HepG2 (cell line): ENCODE measurements around the gene SLC2A6. TPM values are rescaled to one million over a fixed set of nuclear protein-coding genes. Genes with fewer than 3 reads are reported as not detected.

Experiments
- ATRX ChIP-seq: sonication (generic); formaldehyde crosslinking; IDR thresholded peaks from 2 replicates; pipeline ENCODE4 v1.4.0; 2020; ENCODE audit warnings: missing genetic modification reagents, borderline replicate concordance
- DNMT1 ChIP-seq: sonication (generic); formaldehyde crosslinking; IDR thresholded peaks from 2 replicates; pipeline ENCODE4 v1.5.1; 2020; ENCODE audit warnings: mild to moderate bottlenecking, missing genetic modification reagents
- HMGA1 ChIP-seq: sonication (generic); formaldehyde crosslinking; conservative IDR thresholded peaks from 2 replicates; pipeline ENCODE4 v1.4.0; 2020; ENCODE audit warnings: missing genetic modification reagents
- JUND ChIP-seq: sonication (generic); formaldehyde crosslinking; IDR thresholded peaks from 2 replicates; pipeline ENCODE4 v1.8.0; 2022; ENCODE audit warnings: mild to moderate bottlenecking, missing genetic modification reagents
- LCORL ChIP-seq, 2 experiments: fragments of 450-650 bp in 1 of 2; sonication (generic) in 1 of 2; formaldehyde crosslinking in 1 of 2; IDR thresholded peaks; 2 replicates each; pipeline versions ENCODE4 v1.5.0 to v1.6.1; 2017 to 2020; ENCODE audit warnings: antibody characterized with exemption in 1 of 2, missing genetic modification reagents in 1 of 2
- MAZ ChIP-seq, 2 experiments: sonication (generic) in 1 of 2; formaldehyde crosslinking in 1 of 2; IDR thresholded peaks; 2 replicates each; pipeline versions ENCODE4 v1.5.0 to v1.6.1; 2012 to 2020; ENCODE audit warnings: low read depth in 2 of 2, mild to moderate bottlenecking in 2 of 2, borderline replicate concordance in 1 of 2, improper control_type of control experiment in 1 of 2, low read length in 1 of 2, missing genetic modification reagents in 1 of 2, moderate library complexity in 1 of 2
- MED1 ChIP-seq: sonication (generic); formaldehyde crosslinking; IDR thresholded peaks from 2 replicates; pipeline ENCODE4 v1.4.0; 2020; ENCODE audit warnings: missing genetic modification reagents
- MTA3 ChIP-seq: sonication (generic); formaldehyde crosslinking; IDR thresholded peaks from 2 replicates; pipeline ENCODE4 v1.4.0; 2020; ENCODE audit warnings: missing genetic modification reagents
- MTF2 ChIP-seq: sonication (generic); formaldehyde crosslinking; IDR thresholded peaks from 2 replicates; pipeline ENCODE4 v1.5.0; 2020; ENCODE audit warnings: missing genetic modification reagents, borderline replicate concordance
- MXD3 ChIP-seq: IDR thresholded peaks from 2 replicates; pipeline ENCODE4 v1.6.1; 2016; ENCODE audit warnings: mild to moderate bottlenecking, missing biosample characterization, missing genetic modification reagents
- NFKB2 ChIP-seq: sonication (generic); formaldehyde crosslinking; IDR thresholded peaks from 2 replicates; pipeline ENCODE4 v1.4.0; 2020; ENCODE audit warnings: missing genetic modification reagents, borderline replicate concordance
- PCBP2 ChIP-seq: fragments of 200-400 bp; formaldehyde crosslinking; optimal IDR thresholded peaks from 2 replicates; pipeline ENCODE3; 2018; ENCODE audit warnings: low read length, low read depth; ENCODE audit not compliant: poor library complexity, severe bottlenecking
- POLR2G ChIP-seq: fragments of 200-400 bp; formaldehyde crosslinking; IDR thresholded peaks from 2 replicates; pipeline ENCODE4 v1.6.1; 2018; ENCODE audit warnings: mild to moderate bottlenecking, low read depth, low read length, moderate library complexity
- PRPF4 ChIP-seq: fragments of 200-400 bp; formaldehyde crosslinking; IDR thresholded peaks from 2 replicates; pipeline ENCODE4 v1.6.1; 2016; ENCODE audit warnings: low read length, low read depth; ENCODE audit not compliant: poor library complexity, severe bottlenecking
- PTBP1 ChIP-seq: fragments of 200-400 bp; formaldehyde crosslinking; IDR thresholded peaks from 2 replicates; pipeline ENCODE4 v1.6.1; 2018; ENCODE audit warnings: low read length, low read depth; ENCODE audit not compliant: poor library complexity, severe bottlenecking
- RFX1 ChIP-seq: fragments of 450-650 bp; IDR thresholded peaks from 2 replicates; pipeline ENCODE4 v1.6.1; 2017
- RFX5 ChIP-seq: IDR thresholded peaks from 2 replicates; pipeline ENCODE4 v1.6.1; 2011; ENCODE audit warnings: low read depth, low read length, improper control_type of control experiment
- RFXAP ChIP-seq: sonication (generic); formaldehyde crosslinking; IDR thresholded peaks from 2 replicates; pipeline ENCODE4 v1.4.0; 2020; ENCODE audit warnings: missing genetic modification reagents, borderline replicate concordance
- SSRP1 ChIP-seq: IDR thresholded peaks from 2 replicates; pipeline ENCODE4 v1.6.1; 2016; ENCODE audit warnings: control low read depth
- SYNCRIP ChIP-seq: fragments of 200-400 bp; formaldehyde crosslinking; IDR thresholded peaks from 2 replicates; pipeline ENCODE4 v1.6.1; 2018; ENCODE audit warnings: mild to moderate bottlenecking, low read depth, low read length; ENCODE audit not compliant: insufficient read depth
- TOPORS ChIP-seq: sonication (generic); formaldehyde crosslinking; IDR thresholded peaks from 2 replicates; pipeline ENCODE4 v1.8.0; 2023; ENCODE audit warnings: mild to moderate bottlenecking, missing genetic modification reagents
- XBP1 ChIP-seq: sonication (generic); formaldehyde crosslinking; IDR thresholded peaks from 2 replicates; pipeline ENCODE4 v1.5.0; 2020; ENCODE audit warnings: missing genetic modification reagents
- ZKSCAN8 ChIP-seq: IDR thresholded peaks from 2 replicates; pipeline ENCODE4 v1.6.1; 2016; ENCODE audit warnings: borderline replicate concordance, missing genetic modification reagents, missing compliant biosample characterization
- ZNF20 ChIP-seq: sonication (generic); formaldehyde crosslinking; IDR thresholded peaks from 2 replicates; pipeline ENCODE4 v1.4.0; 2020; ENCODE audit warnings: mild to moderate bottlenecking, moderate library complexity, missing genetic modification reagents
- ZNF251 ChIP-seq: sonication (generic); formaldehyde crosslinking; IDR thresholded peaks from 2 replicates; pipeline ENCODE4 v1.9.0; 2021; ENCODE audit warnings: mild to moderate bottlenecking, missing genetic modification reagents
- ZNF577 ChIP-seq: sonication (generic); formaldehyde crosslinking; IDR thresholded peaks from 2 replicates; pipeline ENCODE4 v1.4.0; 2020; ENCODE audit warnings: mild to moderate bottlenecking, low read depth, missing genetic modification reagents, borderline replicate concordance
- ZNF580 ChIP-seq: IDR thresholded peaks from 2 replicates; pipeline ENCODE4 v1.6.1; 2016; ENCODE audit warnings: low read depth, borderline replicate concordance
- ZNF672 ChIP-seq: sonication (generic); formaldehyde crosslinking; IDR thresholded peaks from 2 replicates; pipeline ENCODE4 v1.8.1; 2022; ENCODE audit warnings: missing genetic modification reagents
- ZNF761 ChIP-seq: sonication (generic); formaldehyde crosslinking; conservative IDR thresholded peaks from 2 replicates; pipeline ENCODE4 v1.4.0; 2020; ENCODE audit warnings: mild to moderate bottlenecking, missing genetic modification reagents
- polyA plus RNA-seq, 8 experiments: library from polyadenylated mRNA; depleted of rRNA in 3 of 8; stranded (reverse) in 7 of 8; unstranded in 1 of 8; fragments of >200 nt; fragmentation: Illumina TruSeq in 4 of 8; extraction: Trizol in 4 of 8; gene quantifications; 2 replicates each; pipeline versions ENCODE4 v1.2.1 to v1.2.3, GENCODE V29; 2011 to 2016; ENCODE audit warnings: low read depth in 4 of 8, missing spikeins in 1 of 8, mixed read lengths in 1 of 8; ENCODE audit not compliant: insufficient read depth in 1 of 8
- total RNA-seq, 5 experiments: library from RNA; depleted of rRNA; stranded (reverse); fragments of >200 nt; fragmentation: Illumina TruSeq; extraction: Trizol; gene quantifications; 2 replicates each; pipeline ENCODE4 v1.2.3, GENCODE V29; 2016; ENCODE audit warnings: low read depth in 1 of 5
- TF ChIP-seq, protein P1 (sequence below): sonication (generic); formaldehyde crosslinking; IDR thresholded peaks from 2 replicates; pipeline ENCODE4 v1.8.0; 2022; ENCODE audit warnings: missing genetic modification reagents, mild to moderate bottlenecking, inconsistent platforms, borderline replicate concordance
- TF ChIP-seq, protein P2 (sequence below): sonication (generic); formaldehyde crosslinking; IDR thresholded peaks from 2 replicates; pipeline ENCODE4 v1.4.0; 2020; ENCODE audit warnings: missing genetic modification reagents

SLC2A6 gene
- total and polyA plus RNA-seq, 2 of the 13 experiments (the other 11 are each of a cell fraction or from before 2014, with no cell fraction given): 4.1 to 15.0 TPM

DNA sequence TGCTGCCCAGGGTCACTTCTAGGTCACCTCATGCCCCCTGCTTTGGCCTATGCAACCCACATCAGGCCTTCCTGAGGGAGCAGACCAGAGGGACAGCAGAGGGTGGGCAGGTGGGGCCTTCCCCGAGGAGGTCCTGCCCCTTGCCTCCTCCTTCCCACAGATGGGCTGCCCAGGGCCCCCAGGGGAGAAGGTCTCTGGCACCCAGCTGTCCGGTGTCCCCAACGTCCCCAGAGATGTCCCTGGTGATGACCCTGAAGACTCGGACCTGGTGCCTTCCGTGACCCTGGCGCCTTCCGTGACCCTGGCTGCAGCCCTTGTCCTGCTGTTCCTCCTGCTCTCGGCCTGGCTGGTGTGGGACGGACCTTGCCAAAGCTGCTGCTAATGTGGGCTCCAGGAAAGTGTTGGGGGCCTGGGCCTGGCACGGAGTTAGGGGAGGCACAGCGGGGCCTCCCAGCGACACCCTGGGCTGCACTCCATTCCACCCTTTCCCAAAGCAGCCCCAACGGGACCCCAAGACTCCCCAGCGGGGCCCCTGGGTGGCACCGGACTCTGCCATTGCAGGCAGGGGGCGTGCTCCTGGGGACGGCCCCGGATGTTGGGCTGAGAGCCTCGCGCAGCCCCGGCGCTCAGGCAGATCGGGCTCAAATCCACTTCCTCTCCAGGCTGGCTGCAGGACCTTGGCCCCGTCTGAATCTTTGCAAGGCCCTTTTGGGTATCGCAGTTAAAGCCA is 6.8 kb upstream of the SLC2A6 start (continued):
- no peak for TF ChIP-seq POLR2G
- no peak for TF ChIP-seq NFKB2 (CRISPR knock-in tag)
- TF ChIP-seq TOPORS (CRISPR knock-in tag): no peak
- TF ChIP-seq ZNF580: no peak
- TF ChIP-seq ZNF251 (CRISPR knock-in tag): no peak
- TF ChIP-seq, protein P1, sequence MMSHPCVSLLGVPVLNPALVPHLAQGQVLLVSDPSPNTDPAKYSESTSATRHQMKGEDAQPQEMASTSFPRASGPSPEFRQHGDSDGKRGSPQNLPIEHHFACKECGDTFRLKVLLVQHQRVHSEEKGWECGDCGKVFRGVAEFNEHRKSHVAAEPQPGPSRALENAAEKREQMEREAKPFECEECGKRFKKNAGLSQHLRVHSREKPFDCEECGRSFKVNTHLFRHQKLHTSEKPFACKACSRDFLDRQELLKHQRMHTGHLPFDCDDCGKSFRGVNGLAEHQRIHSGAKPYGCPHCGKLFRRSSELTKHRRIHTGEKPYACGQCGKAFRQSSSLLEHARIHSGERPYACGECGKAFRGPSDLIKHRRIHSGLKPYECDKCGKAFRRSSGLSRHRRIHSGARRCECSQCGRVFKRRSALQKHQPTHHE: no peak
- no peak for TF ChIP-seq RFXAP
- TF ChIP-seq LCORL (IDR thresholded peaks at IDR 0.05): no peak
- TF ChIP-seq LCORL (CRISPR knock-in tag; IDR thresholded peaks at IDR 0.05): no peak
- no peak for TF ChIP-seq RFX1
- no peak for TF ChIP-seq DNMT1 (CRISPR knock-in tag)
- no peak for TF ChIP-seq MTA3
- TF ChIP-seq ZNF672 (CRISPR knock-in tag): no peak
- TF ChIP-seq XBP1 (CRISPR knock-in tag): no peak
- no peak for TF ChIP-seq JUND
- TF ChIP-seq SSRP1: no peak
- peak; percentile 23; the same call in 1 of the 2 replicates for TF ChIP-seq MXD3 (CRISPR knock-in tag)
- no peak for TF ChIP-seq RFX5
- TF ChIP-seq PRPF4: no peak
- TF ChIP-seq ZNF761 (CRISPR knock-in tag): no peak
- TF ChIP-seq HMGA1: no peak
- TF ChIP-seq PTBP1: no peak
- TF ChIP-seq, protein P2, sequence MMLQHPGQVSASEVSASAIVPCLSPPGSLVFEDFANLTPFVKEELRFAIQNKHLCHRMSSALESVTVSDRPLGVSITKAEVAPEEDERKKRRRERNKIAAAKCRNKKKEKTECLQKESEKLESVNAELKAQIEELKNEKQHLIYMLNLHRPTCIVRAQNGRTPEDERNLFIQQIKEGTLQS (CRISPR knock-in tag): no peak
- no peak for TF ChIP-seq PCBP2
- no peak for TF ChIP-seq MED1
- TF ChIP-seq MAZ (IDR thresholded peaks at IDR 0.05; ENCODE audit: borderline replicate concordance, low read depth, low read length): no peak
- TF ChIP-seq MAZ (CRISPR knock-in tag; IDR thresholded peaks at IDR 0.05; ENCODE audit: low read depth): no peak
- TF ChIP-seq ATRX: no peak
- no peak for TF ChIP-seq ZKSCAN8 (CRISPR knock-in tag)
- TF ChIP-seq ZNF577 (CRISPR knock-in tag): no peak
- no peak for TF ChIP-seq MTF2 (CRISPR knock-in tag)
- TF ChIP-seq SYNCRIP: no peak
- TF ChIP-seq ZNF20 (CRISPR knock-in tag): no peak
